ENCODE results near the gene RAP1GDS1.

- TF ChIP-seq CTCF (IDR thresholded peaks at IDR 0.05 in 8 of 11, conservative IDR thresholded peaks at IDR 0.05 in 3 of 11) (no peak), POLR2AphosphoS5 (IDR thresholded peaks at IDR 0.05) (no peak)
Measured at GRCh38 chr4:98485816-98486345, 224.7 kb downstream of the RAP1GDS1 start.
